Activated CD4-positive, alpha-beta T cell treated with anti-CD3 and anti-CD28 coated beads for 24 hours (primary cell): Measurements from ENCODE around the gene FOLR2.

Source experiments
- DNase-seq, 2 donors: peaks; one replicate each; pipeline ENCODE4 v3.0.0-alpha.2; 2020; ENCODE audit warnings: low read depth in 2 of 2

The FOLR2 gene

DNA sequence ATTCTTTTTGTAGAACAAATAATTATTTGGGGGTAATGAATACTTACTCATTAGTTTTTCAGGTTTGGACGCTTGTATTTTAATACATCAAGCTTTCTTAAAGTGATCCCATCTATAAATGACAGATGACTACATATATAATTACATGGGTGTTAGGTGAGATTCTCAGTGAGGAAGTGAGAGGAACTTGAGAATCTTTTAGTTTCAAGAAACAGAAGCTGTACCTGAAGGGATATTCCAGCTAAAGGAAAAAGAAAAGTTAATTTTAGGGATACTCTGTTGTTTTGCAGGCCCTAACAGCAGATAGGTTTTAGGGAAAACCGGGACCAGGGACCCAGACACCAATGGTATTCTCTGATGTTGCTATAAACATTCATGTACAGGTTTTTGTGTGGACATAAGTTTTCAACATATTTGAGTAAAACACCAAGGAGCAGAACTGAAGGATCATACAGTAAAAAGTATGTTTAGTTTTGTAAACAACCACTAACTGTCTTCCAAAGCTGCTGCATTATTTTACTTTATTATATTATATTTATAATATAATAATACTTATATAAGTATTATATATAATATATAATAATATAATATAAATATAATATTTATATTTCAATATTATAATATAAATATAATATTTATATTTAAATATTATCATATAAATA, 51.5 kb downstream of the FOLR2 start:
- DNase-seq, result no peak
